Endothelial cell of umbilical vein (primary cell): ENCODE data around the gene DNAH6.

Experiments
- CTCF ChIP-seq, 2 donors: IDR thresholded peaks; 1 replicate in 1 of 2; 2 replicates in 1 of 2; pipeline ENCODE4 v1.5.1; 2011; ENCODE audit warnings: low read length in 2 of 2, mild to moderate bottlenecking in 2 of 2, moderate library complexity in 2 of 2, control low read depth in 1 of 2, inconsistent platforms in 1 of 2, low read depth in 1 of 2; ENCODE audit not compliant: insufficient read depth in 1 of 2; ENCODE audit errors: extremely low read depth in 1 of 2
- EZH2 ChIP-seq: IDR thresholded peaks from 2 replicates; pipeline ENCODE4 v1.6.1; 2012; ENCODE audit warnings: borderline replicate concordance, low read depth, mild to moderate bottlenecking, moderate library complexity, low read length, inconsistent platforms; ENCODE audit not compliant: severe bottlenecking
- FOS ChIP-seq: IDR thresholded peaks from 2 replicates; pipeline ENCODE4 v1.6.1; 2011; ENCODE audit warnings: mild to moderate bottlenecking, low read length, moderate library complexity, borderline replicate concordance; ENCODE audit not compliant: insufficient read depth
- JUN ChIP-seq: IDR thresholded peaks from 2 replicates; pipeline ENCODE4 v1.6.1; 2011; ENCODE audit warnings: borderline replicate concordance, low read depth; ENCODE audit not compliant: insufficient read length, insufficient read depth
- TF ChIP-seq, protein P1 (sequence below): IDR thresholded peaks from 2 replicates; pipeline ENCODE4 v1.6.1; 2011; ENCODE audit not compliant: insufficient read depth, insufficient read length

GRCh38 chr2:84705858-84706257 lies 189.6 kb downstream of the DNAH6 start:
- TF ChIP-seq EZH2 (no peak), CTCF (IDR thresholded peaks at IDR 0.05; ENCODE audit: extremely low read depth in 1 of 2, insufficient read depth in 1 of 2, low read depth in 1 of 2, low read length in 2 of 2) (no peak), JUN (no peak), FOS (no peak)
- TF ChIP-seq, protein P1, sequence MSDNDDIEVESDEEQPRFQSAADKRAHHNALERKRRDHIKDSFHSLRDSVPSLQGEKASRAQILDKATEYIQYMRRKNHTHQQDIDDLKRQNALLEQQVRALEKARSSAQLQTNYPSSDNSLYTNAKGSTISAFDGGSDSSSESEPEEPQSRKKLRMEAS, result no peak
